ENCODE data around the gene FAM131B.

FAM131B gene

GRCh38 chr7:143382126-143382790 lies 19.7 kb upstream of the FAM131B start:
- DNase-seq: no peak

GRCh38 chr7:143381427-143382125 lies 19.1 kb upstream of the FAM131B start:
- peak; percentile 87 for DNase-seq

- DNase-seq: peak; percentile 98
Observed at GRCh38 chr7:143380646-143381426, 18.3 kb upstream of the FAM131B start, which contains the start of gene ZYX. Gene ZYX (plus strand): TSS chr7:143381345. CDS start chr7:143381572, 227 bp downstream.

GRCh38 chr7:143380260-143380645 lies 17.7 kb upstream of the FAM131B start:
- peak; percentile 85 for DNase-seq

- DNase-seq: no peak
Observed at GRCh38 chr7:143379611-143380259, 17.2 kb upstream of the FAM131B start.

GRCh38 chr7:143376396-143376795 lies 13.9 kb upstream of the FAM131B start:
- DNase-seq: no peak

GRCh38 chr7:143375298-143376034 lies 13.0 kb upstream of the FAM131B start:
- DNase-seq: no peak

- no peak for DNase-seq
Observed at GRCh38 chr7:143374561-143374960, 12.0 kb upstream of the FAM131B start.

- DNase-seq: no peak
Observed at GRCh38 chr7:143373255-143373794, 10.8 kb upstream of the FAM131B start.

- no peak for DNase-seq
Observed at GRCh38 chr7:143372070-143372469, 9.6 kb upstream of the FAM131B start.

- DNase-seq: no peak
Observed at GRCh38 chr7:143369678-143370651, 7.5 kb upstream of the FAM131B start.

- no peak for DNase-seq
Observed at GRCh38 chr7:143368387-143368786, 5.9 kb upstream of the FAM131B start.

GRCh38 chr7:143367972-143368371 lies 5.5 kb upstream of the FAM131B start:
- DNase-seq: no peak

GRCh38 chr7:143363016-143363937 lies 764 bp upstream of the FAM131B start:
- no peak for DNase-seq

- DNase-seq: no peak
Observed at GRCh38 chr7:143361552-143362130, 872 bp downstream of the FAM131B start.

- DNase-seq: no peak
Observed at GRCh38 chr7:143360788-143361551, 1.5 kb downstream of the FAM131B start.

- DNase-seq: no peak
Observed at GRCh38 chr7:143359771-143360353, 2.7 kb downstream of the FAM131B start.

- DNase-seq: no peak
Observed at GRCh38 chr7:143358626-143359025, 3.9 kb downstream of the FAM131B start.

Measured in fibroblast of skin of abdomen (primary cell).